Breast epithelium (tissue), 3 donors: Measurements from ENCODE around the gene TRAF3.

Source experiments
- POLR2A ChIP-seq: fragments of 450-650 bp; IDR thresholded peaks from one replicate; pipeline ENCODE4 v1.6.1; 2016; ENCODE audit warnings: antibody characterized with exemption, mild to moderate bottlenecking, moderate library complexity
- POLR2AphosphoS5 ChIP-seq, 3 donors: sonication (generic); formaldehyde crosslinking; IDR thresholded peaks; one replicate each; pipeline ENCODE4 v1.6.1; 2017; ENCODE audit warnings: antibody characterized with exemption in 3 of 3
- TF ChIP-seq, protein P1 (sequence below), 3 donors: fragments of 450-650 bp; IDR thresholded peaks; one replicate each; pipeline ENCODE4 v1.5.1; 2016 to 2017; ENCODE audit warnings: antibody characterized with exemption in 3 of 3, mild to moderate bottlenecking in 3 of 3, moderate library complexity in 3 of 3

DNA sequence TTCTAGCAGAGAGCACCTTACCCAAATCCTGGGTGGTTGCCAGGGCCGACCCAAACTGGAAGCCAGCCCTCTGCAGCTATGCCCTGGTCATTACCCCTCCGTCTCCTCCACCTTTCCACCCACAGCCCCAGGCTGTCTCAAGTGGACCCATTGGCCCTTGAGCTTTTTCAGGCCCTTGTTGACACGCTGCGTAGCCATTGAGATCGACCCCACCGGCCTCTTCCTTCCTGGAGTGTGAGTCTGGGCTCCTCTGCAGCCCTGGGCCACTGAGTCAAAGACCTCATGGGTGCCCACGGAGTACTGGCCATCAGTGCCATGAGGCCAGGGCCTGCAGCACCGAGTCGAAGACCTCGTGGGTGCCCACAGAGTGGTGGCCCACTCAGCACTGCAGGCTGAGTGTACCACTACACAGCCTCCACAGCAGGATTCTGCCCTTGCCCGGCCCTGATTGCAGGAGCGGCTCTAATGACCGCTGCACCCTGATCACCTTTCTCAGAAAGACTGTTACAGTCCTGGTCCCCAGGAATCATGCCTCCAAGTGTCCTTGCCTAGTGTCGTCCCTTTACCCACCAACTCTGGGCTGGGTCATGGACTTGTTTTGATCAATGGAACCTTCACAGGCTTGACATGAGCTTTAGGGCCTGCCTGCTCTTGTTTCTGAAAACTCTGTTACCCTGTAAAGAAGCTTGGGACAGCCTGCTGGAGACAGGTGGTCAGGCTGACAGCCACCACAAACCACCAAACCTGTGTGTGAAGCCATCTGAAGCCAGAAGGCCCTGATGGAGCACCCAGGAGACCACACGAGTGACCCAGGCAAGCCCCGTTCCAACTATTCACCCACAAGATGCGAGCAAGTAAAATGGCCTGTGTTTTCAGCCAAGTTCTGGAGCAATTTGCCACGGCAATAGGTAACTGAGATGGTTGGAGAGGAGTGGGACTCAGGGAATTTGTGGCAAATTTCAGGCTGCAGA is 39.6 kb upstream of the TRAF3 start:
- TF ChIP-seq, protein P1, sequence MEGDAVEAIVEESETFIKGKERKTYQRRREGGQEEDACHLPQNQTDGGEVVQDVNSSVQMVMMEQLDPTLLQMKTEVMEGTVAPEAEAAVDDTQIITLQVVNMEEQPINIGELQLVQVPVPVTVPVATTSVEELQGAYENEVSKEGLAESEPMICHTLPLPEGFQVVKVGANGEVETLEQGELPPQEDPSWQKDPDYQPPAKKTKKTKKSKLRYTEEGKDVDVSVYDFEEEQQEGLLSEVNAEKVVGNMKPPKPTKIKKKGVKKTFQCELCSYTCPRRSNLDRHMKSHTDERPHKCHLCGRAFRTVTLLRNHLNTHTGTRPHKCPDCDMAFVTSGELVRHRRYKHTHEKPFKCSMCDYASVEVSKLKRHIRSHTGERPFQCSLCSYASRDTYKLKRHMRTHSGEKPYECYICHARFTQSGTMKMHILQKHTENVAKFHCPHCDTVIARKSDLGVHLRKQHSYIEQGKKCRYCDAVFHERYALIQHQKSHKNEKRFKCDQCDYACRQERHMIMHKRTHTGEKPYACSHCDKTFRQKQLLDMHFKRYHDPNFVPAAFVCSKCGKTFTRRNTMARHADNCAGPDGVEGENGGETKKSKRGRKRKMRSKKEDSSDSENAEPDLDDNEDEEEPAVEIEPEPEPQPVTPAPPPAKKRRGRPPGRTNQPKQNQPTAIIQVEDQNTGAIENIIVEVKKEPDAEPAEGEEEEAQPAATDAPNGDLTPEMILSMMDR (IDR thresholded peaks at IDR 0.05): no peak
- TF ChIP-seq POLR2A: no peak
- no peak for TF ChIP-seq POLR2AphosphoS5 (IDR thresholded peaks at IDR 0.05)
